Measurements from ENCODE around the gene SEPTIN12.
"Not testable (repeated sequence)": the region's sequence is repeated elsewhere in the genome, so short reads cannot be mapped to it uniquely, and the experiment has no call there.

The SEPTIN12 gene

GRCh38 chr16:4745274-4745569 lies 42.9 kb downstream of the SEPTIN12 start:
- H3K4me1 ChIP-seq (ENCODE audit: insufficient read depth, low read length), result peaks cover 22% of the 10 kb centered on the region
- H3K9me3 ChIP-seq (ENCODE audit: control insufficient read depth, insufficient read depth, low read length), result no peaks in the 10 kb centered on the region
- H3K36me3 ChIP-seq (ENCODE audit: insufficient read depth, low read length), result no peaks in the 10 kb centered on the region
- no peak overlapping the region for H3K9ac ChIP-seq (ENCODE audit: low read depth, low read length)

- H3K9me3 ChIP-seq (ENCODE audit: control insufficient read depth, insufficient read depth, low read length), result no peaks in the 10 kb centered on the region
- H3K36me3 ChIP-seq (ENCODE audit: insufficient read depth, low read length), result no peaks in the 10 kb centered on the region
- no peak overlapping the region for H3K9ac ChIP-seq (ENCODE audit: low read depth, low read length)
- H3K4me1 ChIP-seq (ENCODE audit: insufficient read depth, low read length), result peaks cover 22% of the 10 kb centered on the region
Measured at GRCh38 chr16:4744555-4745273, 43.4 kb downstream of the SEPTIN12 start.

- peaks cover 22% of the 10 kb centered on the region for H3K4me1 ChIP-seq (ENCODE audit: insufficient read depth, low read length)
- H3K9ac ChIP-seq (ENCODE audit: low read depth, low read length), result peak overlapping the region; percentile 43
- no peaks in the 10 kb centered on the region for H3K36me3 ChIP-seq (ENCODE audit: insufficient read depth, low read length)
- H3K9me3 ChIP-seq (ENCODE audit: control insufficient read depth, insufficient read depth, low read length), result no peaks in the 10 kb centered on the region
Measured at GRCh38 chr16:4743226-4743878, 44.8 kb downstream of the SEPTIN12 start.

DNA sequence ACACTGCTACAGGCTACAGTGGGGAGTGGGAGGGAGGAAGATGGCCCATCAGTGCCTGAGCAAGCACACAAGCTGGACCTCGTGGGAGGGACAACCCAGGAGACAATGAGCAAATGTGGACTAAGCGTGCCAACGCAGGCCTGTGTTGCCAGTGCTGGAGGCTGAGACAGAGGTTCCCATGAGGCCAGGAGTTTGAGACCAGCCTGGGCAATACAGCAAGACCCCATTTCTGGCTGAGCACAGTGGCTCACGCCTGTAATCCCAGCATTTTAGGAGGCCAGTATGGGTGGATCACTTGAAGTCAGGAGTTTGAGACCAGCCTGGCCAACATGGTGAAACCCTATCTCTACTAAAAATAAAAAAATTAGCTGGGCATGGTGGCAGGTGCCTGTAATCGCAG lies 49.8 kb downstream of the SEPTIN12 start:
- not testable (repeated sequence) for H3K9ac ChIP-seq (ENCODE audit: low read depth, low read length); H3K4me1 ChIP-seq (ENCODE audit: insufficient read depth, low read length); H3K9me3 ChIP-seq (ENCODE audit: control insufficient read depth, insufficient read depth, low read length); H3K36me3 ChIP-seq (ENCODE audit: insufficient read depth, low read length)

GRCh38 chr16:4737545-4737944 lies 50.6 kb downstream of the SEPTIN12 start:
- Histone ChIP-seq H3K9me3 (ENCODE audit: control insufficient read depth, insufficient read depth, low read length) (no peaks in the 10 kb centered on the region), H3K9ac (ENCODE audit: low read depth, low read length) (no peak overlapping the region), H3K4me1 (ENCODE audit: insufficient read depth, low read length) (peaks cover 2% of the 10 kb centered on the region; the same call in 1 of the 2 replicates), H3K36me3 (ENCODE audit: insufficient read depth, low read length) (no peaks in the 10 kb centered on the region)

DNA sequence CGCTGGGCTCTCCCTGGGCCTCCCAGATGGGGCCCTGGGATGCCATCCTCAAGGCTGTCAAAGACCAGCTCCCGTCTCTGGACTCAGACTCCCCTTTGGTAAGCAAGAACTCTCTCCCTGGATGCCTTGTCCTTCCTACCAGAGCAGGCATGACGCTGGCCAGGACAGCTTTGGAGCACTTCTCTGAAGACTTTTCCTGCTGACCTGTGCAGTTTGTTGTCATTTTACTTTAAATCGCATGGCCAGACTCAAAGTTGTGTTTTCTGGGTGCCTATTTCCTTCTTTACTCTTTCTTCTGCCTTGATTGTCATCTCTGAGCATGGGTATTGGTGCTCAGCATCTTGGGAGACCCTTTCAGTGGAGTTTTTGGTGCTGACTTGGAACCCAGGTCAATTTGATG lies 51.6 kb downstream of the SEPTIN12 start:
- H3K9ac ChIP-seq (ENCODE audit: low read depth, low read length), result no peak overlapping the region
- H3K9me3 ChIP-seq (ENCODE audit: control insufficient read depth, insufficient read depth, low read length), result no peaks in the 10 kb centered on the region
- H3K36me3 ChIP-seq (ENCODE audit: insufficient read depth, low read length), result no peaks in the 10 kb centered on the region
- H3K4me1 ChIP-seq (ENCODE audit: insufficient read depth, low read length), result no peaks in the 10 kb centered on the region; the same call in 1 of the 2 replicates

- Histone ChIP-seq H3K9me3 (ENCODE audit: control insufficient read depth, insufficient read depth, low read length) (no peaks in the 10 kb centered on the region), H3K9ac (ENCODE audit: low read depth, low read length) (peak overlapping the region; percentile 96), H3K4me1 (ENCODE audit: insufficient read depth, low read length) (no peaks in the 10 kb centered on the region), H3K36me3 (ENCODE audit: insufficient read depth, low read length) (0 out of 2 replicates have a peak, but pooled peaks cover 4% of the 10 kb centered on the region)
Measured at GRCh38 chr16:4734730-4735535, 53.2 kb downstream of the SEPTIN12 start.

DNA sequence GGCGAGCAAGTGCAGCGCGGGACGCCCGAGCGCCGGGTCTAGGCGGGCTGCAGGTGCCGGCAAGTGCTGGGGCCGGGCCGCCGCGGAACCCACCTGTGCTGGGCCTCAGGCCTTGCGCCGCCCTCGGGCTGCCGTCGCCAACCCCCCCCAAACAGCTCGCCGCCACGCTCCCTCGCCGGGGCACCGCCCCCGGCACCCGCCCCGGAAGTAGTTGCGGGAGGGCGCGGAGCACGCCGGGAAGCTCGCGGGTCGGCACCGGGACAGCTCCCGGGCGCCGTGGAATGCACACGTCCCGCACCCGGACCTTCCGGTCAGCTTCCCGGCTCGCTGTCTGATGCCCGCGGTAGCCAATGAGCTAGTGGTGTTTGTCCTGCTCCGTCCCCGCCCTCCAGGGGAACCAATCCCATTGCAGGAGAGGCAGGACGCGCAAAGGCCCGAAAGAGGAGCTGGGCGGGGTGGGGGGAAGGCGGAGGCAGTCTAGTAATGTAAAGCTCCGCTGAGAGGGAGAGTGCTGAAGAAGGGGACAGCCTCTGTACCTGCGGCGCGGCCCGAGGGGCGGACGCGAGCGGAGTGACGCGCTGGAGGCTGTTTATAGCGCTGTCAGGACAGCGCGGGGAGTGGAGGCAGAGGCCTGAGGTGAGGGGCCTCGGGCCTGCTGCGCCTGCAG lies 53.9 kb downstream of the SEPTIN12 start, which contains the start of the genes ANKS3 and DNAAF8:
TSS of gene ANKS3 (minus strand) at position 209 of the 667 bp plus-strand sequence. CDS start 4,122 bp downstream, outside the sequence.
TSS of gene DNAAF8 (plus strand) at position 475 of the 667 bp plus-strand sequence. CDS start 1,978 bp downstream, outside the sequence.
- Histone ChIP-seq H3K9ac (ENCODE audit: low read depth, low read length) (peak within 1 kb of the TSS; percentile 96), H3K36me3 (ENCODE audit: insufficient read depth, low read length) (0 out of 2 replicates have a peak, but pooled peaks cover 4% of the 10 kb centered on the region), H3K4me1 (ENCODE audit: insufficient read depth, low read length) (no peaks in the 10 kb centered on the region), H3K9me3 (ENCODE audit: control insufficient read depth, insufficient read depth, low read length) (no peaks in the 10 kb centered on the region)

DNA sequence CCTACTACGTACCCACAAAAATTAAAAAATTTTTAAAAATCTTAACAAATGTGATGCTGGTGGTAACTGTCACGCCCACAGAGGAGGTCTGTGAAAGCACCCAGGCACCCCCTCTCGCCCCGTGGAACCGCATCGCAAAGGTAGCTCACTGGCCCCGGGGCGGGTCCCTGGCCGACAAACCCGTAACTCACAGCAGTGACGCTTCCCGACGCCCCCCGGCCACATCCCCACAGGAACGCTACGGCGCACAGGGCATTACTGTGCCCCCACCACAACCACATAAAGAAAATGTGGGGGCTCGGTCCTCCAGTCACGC lies 54.4 kb downstream of the SEPTIN12 start:
- H3K36me3 ChIP-seq (ENCODE audit: insufficient read depth, low read length), result peaks cover 8% of the 10 kb centered on the region
- no peaks in the 10 kb centered on the region for H3K9me3 ChIP-seq (ENCODE audit: control insufficient read depth, insufficient read depth, low read length)
- H3K9ac ChIP-seq (ENCODE audit: low read depth, low read length), result peak overlapping the region; percentile 96
- H3K4me1 ChIP-seq (ENCODE audit: insufficient read depth, low read length), result no peaks in the 10 kb centered on the region

DNA sequence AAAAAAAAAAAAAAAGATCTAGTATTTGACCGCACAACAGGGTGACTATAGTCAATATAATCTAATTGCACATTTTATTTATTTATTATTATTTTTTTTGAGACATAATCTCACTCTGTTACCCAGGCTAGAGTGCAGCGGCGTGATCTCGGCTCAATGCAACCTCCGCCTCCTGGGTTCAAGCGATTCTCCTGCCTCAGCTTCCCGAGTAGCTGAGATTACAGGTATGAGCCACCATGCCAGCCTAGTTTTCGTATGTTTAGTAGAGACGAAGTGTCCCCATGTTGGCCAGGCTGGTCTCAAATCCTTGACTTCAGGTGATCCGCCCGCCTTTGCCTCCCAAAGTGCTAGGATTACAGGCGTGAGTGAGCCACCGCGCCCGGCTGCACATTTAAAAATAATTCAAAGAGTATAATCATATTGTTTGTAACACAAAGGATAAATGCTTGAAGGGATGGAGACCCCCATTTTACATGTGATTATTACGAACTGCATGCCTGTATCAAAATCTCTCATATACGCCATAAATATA lies 54.9 kb downstream of the SEPTIN12 start:
- Histone ChIP-seq H3K9ac (ENCODE audit: low read depth, low read length) (peak overlapping the region; percentile 96), H3K36me3 (ENCODE audit: insufficient read depth, low read length) (peaks cover 9% of the 10 kb centered on the region), H3K4me1 (ENCODE audit: insufficient read depth, low read length) (no peaks in the 10 kb centered on the region), H3K9me3 (ENCODE audit: control insufficient read depth, insufficient read depth, low read length) (no peaks in the 10 kb centered on the region)

DNA sequence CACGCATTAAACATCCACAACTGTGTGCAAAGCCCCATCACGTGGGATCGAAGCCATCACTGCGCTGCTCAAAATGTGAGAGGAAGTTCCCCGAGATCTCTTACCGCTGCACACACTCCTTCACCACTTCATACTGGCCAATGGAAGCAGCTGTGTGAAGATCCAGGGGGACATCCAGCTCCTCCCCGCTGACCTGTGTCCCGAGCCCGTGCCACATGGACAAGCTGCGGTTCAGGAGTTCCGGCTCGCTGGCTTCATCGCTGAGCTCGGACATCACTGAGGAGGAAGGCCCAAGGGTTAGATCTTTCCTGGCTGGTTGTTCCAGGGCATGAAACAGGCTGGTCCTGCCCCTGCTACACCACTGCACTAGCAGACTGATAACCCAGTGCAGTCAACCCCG lies 58.3 kb downstream of the SEPTIN12 start:
- Histone ChIP-seq H3K9me3 (ENCODE audit: control insufficient read depth, insufficient read depth, low read length) (no peaks in the 10 kb centered on the region), H3K4me1 (ENCODE audit: insufficient read depth, low read length) (no peaks in the 10 kb centered on the region), H3K36me3 (ENCODE audit: insufficient read depth, low read length) (peaks cover 16% of the 10 kb centered on the region), H3K9ac (ENCODE audit: low read depth, low read length) (no peak overlapping the region)

- Histone ChIP-seq H3K36me3 (ENCODE audit: insufficient read depth, low read length) (peaks cover 18% of the 10 kb centered on the region), H3K9ac (ENCODE audit: low read depth, low read length) (no peak overlapping the region), H3K4me1 (ENCODE audit: insufficient read depth, low read length) (no peaks in the 10 kb centered on the region)
Measured at GRCh38 chr16:4728676-4729075, 59.5 kb downstream of the SEPTIN12 start.

More at GRCh38 chr16:4728676-4729075, 59.5 kb downstream of the SEPTIN12 start:
- H3K9me3 ChIP-seq (ENCODE audit: control insufficient read depth, insufficient read depth, low read length), result no peaks in the 10 kb centered on the region

All from ES-I3 (cell line).